DND-41 (cell line): ENCODE results near the gene SNCA.

ENCODE experiments used
- ATAC-seq: fragments of 200-7000 bp; cut with Tn5 transposase; 3 replicates; pipeline ENCODE4 v1.9.1; 2021; ENCODE audit warnings: low read depth; ENCODE audit not compliant: insufficient read depth
- DNase-seq: peaks from one replicate; pipeline ENCODE4 v3.0.0-alpha.2; 2020
- H2AFZ ChIP-seq: 2 replicates; pipeline ENCODE4 v1.6.0; 2012; ENCODE audit warnings: low read depth, low read length
- H3K27ac ChIP-seq: 2 replicates; pipeline ENCODE4 v1.5.1; 2012; ENCODE audit warnings: low read length, inconsistent platforms
- H3K27me3 ChIP-seq: fragments of 200-600 bp; sonication (generic); 2 replicates; pipeline ENCODE4 v1.6.0; 2012; ENCODE audit warnings: low read length, mild to moderate bottlenecking, inconsistent platforms; ENCODE audit not compliant: insufficient read depth, poor library complexity
- H3K36me3 ChIP-seq: 2 replicates; pipeline ENCODE4 v1.5.1; 2012; ENCODE audit warnings: low read length, inconsistent platforms; ENCODE audit not compliant: insufficient read depth
- H3K4me1 ChIP-seq: 2 replicates; pipeline ENCODE4 v1.5.1; 2012; ENCODE audit warnings: mild to moderate bottlenecking, low read length; ENCODE audit not compliant: insufficient read depth
- H3K4me2 ChIP-seq: 2 replicates; pipeline ENCODE4 v1.6.0; 2012; ENCODE audit warnings: mild to moderate bottlenecking, moderate library complexity, low read length, inconsistent platforms; ENCODE audit not compliant: insufficient read depth
- H3K4me3 ChIP-seq, 2 experiments: fragments of 200-600 bp in 1 of 2; shearing (Covaris generic) in 1 of 2; 2 replicates each; pipeline ENCODE4 v1.5.1; 2012 to 2016; ENCODE audit warnings: inconsistent platforms in 2 of 2, low read length in 2 of 2, mild to moderate bottlenecking in 2 of 2, low read depth in 1 of 2, moderate library complexity in 1 of 2
- H3K79me2 ChIP-seq: 2 replicates; pipeline ENCODE4 v1.6.0; 2012; ENCODE audit warnings: low read length, inconsistent platforms; ENCODE audit not compliant: insufficient read depth
- H3K9ac ChIP-seq: 2 replicates; pipeline ENCODE4 v1.6.0; 2012; ENCODE audit warnings: low read depth, mild to moderate bottlenecking, inconsistent platforms, low read length, moderate library complexity
- H3K9me3 ChIP-seq: 2 replicates; pipeline ENCODE4 v1.5.1; 2012; ENCODE audit warnings: low read length, moderate library complexity, mild to moderate bottlenecking, inconsistent platforms; ENCODE audit not compliant: insufficient read depth, severe bottlenecking
- H4K20me1 ChIP-seq: 2 replicates; pipeline ENCODE4 v1.6.0; 2012; ENCODE audit warnings: low read length; ENCODE audit not compliant: insufficient read depth
- EZH2 ChIP-seq: IDR thresholded peaks from 3 replicates; pipeline ENCODE4 v1.6.1; 2012; ENCODE audit warnings: borderline replicate concordance, low read depth, mild to moderate bottlenecking, moderate library complexity, low read length, inconsistent platforms; ENCODE audit not compliant: severe bottlenecking
- TF ChIP-seq, protein P1 (sequence below): IDR thresholded peaks from 2 replicates; pipeline ENCODE4 v1.5.1; 2012; ENCODE audit warnings: borderline replicate concordance, low read length, moderate library complexity, mild to moderate bottlenecking; ENCODE audit not compliant: poor library complexity, severe bottlenecking; ENCODE audit errors: extremely low read depth

The SNCA gene

DNA sequence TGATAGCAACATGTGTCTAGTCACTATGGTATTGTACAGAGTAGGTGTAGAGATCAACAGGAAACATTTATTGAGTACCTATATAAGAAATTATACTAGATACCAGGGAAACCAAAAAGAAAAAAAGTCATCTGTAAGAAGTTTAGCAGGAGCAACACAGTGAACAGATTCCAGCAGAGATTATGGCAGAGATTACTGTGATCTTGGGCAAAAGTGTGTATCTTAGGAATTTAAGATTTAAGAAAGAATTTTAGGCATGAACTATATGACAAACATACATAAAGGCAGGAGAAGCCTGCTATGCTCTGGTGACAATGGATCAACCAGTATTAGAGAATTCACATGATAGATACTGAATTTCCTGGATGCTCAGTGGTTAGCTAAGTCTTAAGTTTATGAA lies 37.9 kb downstream of the SNCA start:
- Histone ChIP-seq H3K9ac (no peak overlapping the region), H3K9me3 (no peaks in the 10 kb centered on the region), H3K27me3 (no peaks in the 10 kb centered on the region), H3K4me3 (no peak overlapping the region), H3K4me1 (no peaks in the 10 kb centered on the region), H3K4me2 (no peak overlapping the region), H4K20me1 (no peaks in the 10 kb centered on the region), H3K79me2 (no peaks in the 10 kb centered on the region; the same call in 1 of the 2 replicates), H2AFZ (no peak overlapping the region), H3K27ac (no peak overlapping the region), H3K36me3 (no peaks in the 10 kb centered on the region; the same call in 1 of the 2 replicates)
- DNase-seq, result no peak
- no peak for ATAC-seq
- TF ChIP-seq, protein P1, sequence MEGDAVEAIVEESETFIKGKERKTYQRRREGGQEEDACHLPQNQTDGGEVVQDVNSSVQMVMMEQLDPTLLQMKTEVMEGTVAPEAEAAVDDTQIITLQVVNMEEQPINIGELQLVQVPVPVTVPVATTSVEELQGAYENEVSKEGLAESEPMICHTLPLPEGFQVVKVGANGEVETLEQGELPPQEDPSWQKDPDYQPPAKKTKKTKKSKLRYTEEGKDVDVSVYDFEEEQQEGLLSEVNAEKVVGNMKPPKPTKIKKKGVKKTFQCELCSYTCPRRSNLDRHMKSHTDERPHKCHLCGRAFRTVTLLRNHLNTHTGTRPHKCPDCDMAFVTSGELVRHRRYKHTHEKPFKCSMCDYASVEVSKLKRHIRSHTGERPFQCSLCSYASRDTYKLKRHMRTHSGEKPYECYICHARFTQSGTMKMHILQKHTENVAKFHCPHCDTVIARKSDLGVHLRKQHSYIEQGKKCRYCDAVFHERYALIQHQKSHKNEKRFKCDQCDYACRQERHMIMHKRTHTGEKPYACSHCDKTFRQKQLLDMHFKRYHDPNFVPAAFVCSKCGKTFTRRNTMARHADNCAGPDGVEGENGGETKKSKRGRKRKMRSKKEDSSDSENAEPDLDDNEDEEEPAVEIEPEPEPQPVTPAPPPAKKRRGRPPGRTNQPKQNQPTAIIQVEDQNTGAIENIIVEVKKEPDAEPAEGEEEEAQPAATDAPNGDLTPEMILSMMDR, result no peak
- TF ChIP-seq EZH2, result no peak

DNA sequence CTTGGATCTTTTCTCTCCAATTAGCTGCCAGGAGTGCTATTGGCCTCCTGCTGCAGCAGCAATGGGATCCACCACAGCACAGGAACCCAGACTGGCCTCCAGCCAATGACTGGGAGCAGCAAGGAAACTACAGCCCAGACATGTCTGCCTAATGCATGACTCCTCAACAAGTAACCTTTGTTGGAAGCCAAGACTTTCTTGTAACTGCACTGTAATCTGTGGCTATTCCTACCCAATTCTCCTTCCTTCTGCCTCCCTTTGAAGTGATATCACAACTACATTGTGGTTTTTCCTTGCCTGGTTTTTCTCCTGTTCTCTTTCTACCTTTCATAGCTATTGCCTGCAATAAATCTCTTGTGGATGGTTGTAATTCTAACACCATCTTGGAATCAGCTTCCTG lies 39.8 kb downstream of the SNCA start:
- ATAC-seq, result 0 out of 3 replicates have a peak, but pooled peaks have one; percentile 24
- no peak for DNase-seq
- H3K27ac ChIP-seq, result no peak overlapping the region

DNA sequence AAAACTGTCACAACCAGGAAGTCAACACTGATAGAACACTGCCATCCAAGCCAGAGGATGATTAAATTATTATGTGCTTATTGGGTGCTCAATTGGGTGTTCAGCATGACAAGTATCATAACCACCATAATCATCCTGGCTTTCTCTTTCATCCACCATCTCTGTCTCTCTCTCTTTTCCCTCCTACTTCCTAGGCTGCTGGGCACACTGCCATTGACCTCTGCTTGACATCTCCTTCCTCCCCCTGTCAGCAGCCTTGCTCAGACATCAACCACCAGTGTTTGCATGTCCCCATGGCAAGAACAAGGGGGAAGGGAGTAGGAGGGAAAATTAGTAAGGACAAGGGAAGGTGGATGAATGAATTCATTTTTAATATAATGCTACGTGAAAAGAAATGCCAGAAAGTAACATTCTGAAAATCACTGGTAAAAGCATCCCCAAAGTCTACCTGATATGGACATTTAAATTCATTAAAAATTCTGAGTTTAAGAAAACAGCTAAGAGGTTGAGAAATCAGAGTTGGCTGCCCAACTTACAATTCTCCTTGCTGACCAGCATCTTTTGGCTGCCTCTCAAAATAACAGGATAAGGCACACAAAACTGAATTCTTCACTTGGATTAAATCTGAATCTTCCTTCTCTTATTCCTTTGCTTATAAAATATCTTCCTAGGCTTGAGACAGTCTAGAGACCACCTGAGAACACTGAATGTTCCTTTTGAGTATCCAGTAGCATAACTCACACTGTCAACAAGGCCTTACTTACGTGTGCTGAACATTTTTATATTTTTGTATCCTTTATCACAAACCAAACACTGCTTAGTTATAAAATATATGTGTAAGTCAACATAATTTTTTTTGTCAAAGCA lies 48.5 kb downstream of the SNCA start:
- H3K4me3 ChIP-seq, result no peak overlapping the region

More for the DNA sequence above, 39.8 kb downstream of the SNCA start:
- Histone ChIP-seq H3K4me3 (no peak overlapping the region), H3K9ac (no peak overlapping the region), H3K79me2 (no peaks in the 10 kb centered on the region; the same call in 1 of the 2 replicates), H2AFZ (no peak overlapping the region), H4K20me1 (no peaks in the 10 kb centered on the region), H3K9me3 (no peaks in the 10 kb centered on the region), H3K4me1 (no peaks in the 10 kb centered on the region), H3K4me2 (no peak overlapping the region), H3K36me3 (no peaks in the 10 kb centered on the region; the same call in 1 of the 2 replicates), H3K27me3 (no peaks in the 10 kb centered on the region)
- TF ChIP-seq, protein P1, result no peak
- TF ChIP-seq EZH2, result no peak

More for the DNA sequence above, 48.5 kb downstream of the SNCA start:
- H3K36me3 ChIP-seq, result no peaks in the 10 kb centered on the region; the same call in 1 of the 2 replicates
- H2AFZ ChIP-seq, result no peak overlapping the region
- no peak for ATAC-seq
- 0 out of 2 replicates have a peak, but pooled peaks cover 2% of the 10 kb centered on the region for H4K20me1 ChIP-seq
- H3K4me1 ChIP-seq, result no peaks in the 10 kb centered on the region
- no peaks in the 10 kb centered on the region for H3K9me3 ChIP-seq
- no peak for DNase-seq
- H3K79me2 ChIP-seq, result no peaks in the 10 kb centered on the region
- no peak overlapping the region for H3K4me2 ChIP-seq
- TF ChIP-seq, protein P1, result no peak
- TF ChIP-seq EZH2, result no peak
- H3K27ac ChIP-seq, result no peak overlapping the region
- no peaks in the 10 kb centered on the region for H3K27me3 ChIP-seq
- H3K9ac ChIP-seq, result no peak overlapping the region
